H1 (cell line): ENCODE results near the gene TGFBR2. TPM values are rescaled to one million over a fixed set of nuclear protein-coding genes. Genes with fewer than 3 reads are reported as not detected.

Experiments
- BRCA1 ChIP-seq: IDR thresholded peaks from 2 replicates; pipeline ENCODE4 v1.6.1; 2012; ENCODE audit warnings: low read depth, low read length, improper control_type of control experiment
- HDAC6 ChIP-seq: IDR thresholded peaks from one replicate; pipeline ENCODE4 v1.7.1; 2012; ENCODE audit warnings: low read depth, mild to moderate bottlenecking, inconsistent platforms, low read length, moderate library complexity
- polyA plus RNA-seq, 7 experiments: library from polyadenylated mRNA; depleted of rRNA in 3 of 7; stranded (reverse) in 5 of 7; unstranded in 2 of 7; fragments of >200 nt in 5 of 7; fragments of 200-250 nt in 2 of 7; gene quantifications; 1 replicate in 5 of 7; 2 replicates in 1 of 7; 4 replicates in 1 of 7; pipeline versions ENCODE4 v1.2.1 to v1.2.3, GENCODE V29; 2011 to 2013; ENCODE audit warnings: missing spikeins in 2 of 7, mixed read lengths in 2 of 7
- total RNA-seq: library from RNA; stranded (reverse); fragmentation: NEBNext Ultra II Directional; extraction: Animal tissue kit (Norgen Biotek cat#: 25700); gene quantifications from 2 replicates; pipeline ENCODE4 v1.2.1, GENCODE V29; 2021
- TF ChIP-seq, protein P1 (sequence below): IDR thresholded peaks from 2 replicates; pipeline ENCODE4 v1.6.1; 2012; ENCODE audit warnings: inconsistent platforms

TGFBR2 gene
- total and polyA plus RNA-seq, 2 of the 8 experiments (the other 6 are each of a cell fraction or from before 2014, with no cell fraction given) = 4.2 to 7.4 TPM

- no peak for TF ChIP-seq HDAC6
- TF ChIP-seq, protein P1, sequence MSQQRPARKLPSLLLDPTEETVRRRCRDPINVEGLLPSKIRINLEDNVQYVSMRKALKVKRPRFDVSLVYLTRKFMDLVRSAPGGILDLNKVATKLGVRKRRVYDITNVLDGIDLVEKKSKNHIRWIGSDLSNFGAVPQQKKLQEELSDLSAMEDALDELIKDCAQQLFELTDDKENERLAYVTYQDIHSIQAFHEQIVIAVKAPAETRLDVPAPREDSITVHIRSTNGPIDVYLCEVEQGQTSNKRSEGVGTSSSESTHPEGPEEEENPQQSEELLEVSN = no peak
- no peak for TF ChIP-seq BRCA1
Measured at GRCh38 chr3:30621576-30621975, 15.2 kb downstream of the TGFBR2 start (continued).
